Glomerular visceral epithelial cell (primary cell): ENCODE measurements around the gene GIGYF1.
"Not testable (repeated sequence)": the region's sequence is repeated elsewhere in the genome, so short reads cannot be mapped to it uniquely, and the experiment has no call there.

Experiments
- DNase-seq: peaks from one replicate; pipeline ENCODE4 v3.0.0-alpha.2; 2016; ENCODE audit errors: extremely low spot score

Gene GIGYF1

DNA sequence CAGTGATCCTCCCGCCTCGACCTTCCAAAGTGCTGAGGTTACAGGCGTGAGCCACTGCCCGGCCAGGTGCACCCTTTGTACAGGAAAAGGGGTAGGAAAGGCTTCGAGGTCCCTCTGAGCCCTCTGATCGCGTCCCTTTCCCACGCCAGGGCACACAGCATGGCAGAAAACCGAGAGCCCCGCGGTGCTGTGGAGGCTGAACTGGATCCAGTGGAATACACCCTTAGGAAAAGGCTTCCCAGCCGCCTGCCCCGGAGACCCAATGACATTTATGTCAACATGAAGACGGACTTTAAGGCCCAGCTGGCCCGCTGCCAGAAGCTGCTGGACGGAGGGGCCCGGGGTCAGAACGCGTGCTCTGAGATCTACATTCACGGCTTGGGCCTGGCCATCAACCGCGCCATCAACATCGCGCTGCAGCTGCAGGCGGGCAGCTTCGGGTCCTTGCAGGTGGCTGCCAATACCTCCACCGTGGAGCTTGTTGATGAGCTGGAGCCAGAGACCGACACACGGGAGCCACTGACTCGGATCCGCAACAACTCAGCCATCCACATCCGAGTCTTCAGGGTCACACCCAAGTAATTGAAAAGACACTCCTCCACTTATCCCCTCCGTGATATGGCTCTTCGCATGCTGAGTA is 12.7 kb upstream of the GIGYF1 start:
- no peak for DNase-seq

DNA sequence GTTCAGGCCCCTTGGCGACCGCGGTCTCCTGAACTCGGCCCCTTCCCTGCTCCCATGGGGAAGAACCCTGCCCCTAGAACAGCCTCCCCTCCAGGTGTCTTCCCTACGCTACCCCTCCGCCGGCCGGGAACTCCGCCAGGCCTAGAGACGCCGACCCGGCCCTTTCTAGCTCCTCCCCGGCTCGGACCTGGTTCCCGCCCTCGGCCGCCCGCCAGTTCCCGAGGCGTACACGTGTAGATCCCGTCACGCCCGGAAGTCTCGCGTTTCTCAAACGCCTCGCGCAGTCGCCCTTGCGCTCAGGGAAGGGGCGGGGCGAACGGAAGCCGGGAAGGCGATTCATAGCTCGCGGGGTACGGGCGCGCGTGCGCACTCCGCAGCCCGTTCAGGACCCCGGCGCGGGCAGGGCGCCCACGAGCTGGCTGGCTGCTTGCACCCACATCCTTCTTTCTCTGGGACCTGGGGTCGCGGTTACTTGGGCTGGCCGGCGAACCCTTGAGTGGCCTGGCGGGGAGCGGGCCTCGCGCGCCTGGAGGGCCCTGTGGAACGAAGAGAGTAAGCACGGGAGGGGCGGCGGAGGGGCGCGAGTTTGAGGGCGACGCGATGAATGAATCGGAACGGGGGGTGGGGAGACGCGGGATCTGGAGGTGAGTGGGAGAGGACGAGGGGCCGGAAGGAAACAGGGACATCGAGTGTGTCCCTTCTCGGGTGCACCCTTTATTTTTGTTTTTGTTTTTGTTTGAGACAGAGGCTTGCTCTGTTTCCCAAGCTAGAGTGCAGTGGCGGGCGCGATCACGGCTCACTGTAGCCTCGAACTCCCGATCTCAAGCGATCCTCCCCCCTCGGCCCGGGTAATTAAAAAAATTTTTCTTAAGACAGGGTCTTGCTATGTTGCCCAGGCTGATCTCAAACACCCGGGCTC is 12.0 kb upstream of the GIGYF1 start, which contains the start of gene POP7:
Gene POP7, plus strand, starts transcription at position 369 of the 919 bp plus-strand sequence. CDS start 710 bp downstream, outside the sequence.
- DNase-seq, result peak; percentile 98

DNA sequence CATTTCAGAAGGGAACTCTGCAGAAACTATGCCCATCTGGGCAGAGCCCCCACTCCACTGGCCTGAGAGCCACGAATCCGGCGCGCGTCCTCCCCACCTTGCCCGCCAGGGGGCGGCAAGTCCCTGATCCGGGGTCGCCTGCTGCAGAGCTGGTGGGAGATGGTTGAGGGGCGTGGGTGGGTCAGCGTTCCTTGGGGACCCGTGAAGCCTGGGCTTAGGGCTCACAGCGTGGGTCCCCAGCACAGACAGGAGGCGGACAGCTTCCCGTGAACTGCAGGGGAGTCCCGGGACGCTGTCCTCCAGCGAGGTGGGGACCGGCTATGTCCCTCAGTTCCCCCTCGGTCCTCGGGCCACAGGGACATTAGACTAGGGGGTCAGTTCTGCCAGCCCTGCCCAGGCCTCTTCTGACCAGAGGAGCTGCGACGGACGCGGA is 11.3 kb upstream of the GIGYF1 start:
- peak; percentile 70 for DNase-seq

DNA sequence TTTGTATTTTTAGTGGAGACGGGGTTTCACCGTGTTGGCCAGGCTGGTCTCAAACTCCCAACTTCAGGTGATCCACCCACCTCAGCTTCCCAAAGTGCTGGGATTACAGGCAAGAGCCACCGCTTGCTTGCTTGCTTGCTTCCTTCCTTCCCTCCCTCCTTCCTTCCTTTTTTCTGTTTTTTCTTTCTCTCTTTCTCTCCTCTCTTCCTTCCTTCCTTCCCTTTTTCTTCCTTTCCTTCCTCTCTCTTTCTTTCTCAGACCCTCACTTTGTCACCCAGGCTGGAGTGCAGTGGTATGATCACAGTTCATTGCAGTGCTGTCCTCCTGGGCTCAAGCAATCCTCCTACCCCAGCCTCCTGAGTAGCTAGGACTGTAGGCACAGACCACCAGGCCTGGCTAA is 7.0 kb upstream of the GIGYF1 start:
- not testable (repeated sequence) for DNase-seq

DNA sequence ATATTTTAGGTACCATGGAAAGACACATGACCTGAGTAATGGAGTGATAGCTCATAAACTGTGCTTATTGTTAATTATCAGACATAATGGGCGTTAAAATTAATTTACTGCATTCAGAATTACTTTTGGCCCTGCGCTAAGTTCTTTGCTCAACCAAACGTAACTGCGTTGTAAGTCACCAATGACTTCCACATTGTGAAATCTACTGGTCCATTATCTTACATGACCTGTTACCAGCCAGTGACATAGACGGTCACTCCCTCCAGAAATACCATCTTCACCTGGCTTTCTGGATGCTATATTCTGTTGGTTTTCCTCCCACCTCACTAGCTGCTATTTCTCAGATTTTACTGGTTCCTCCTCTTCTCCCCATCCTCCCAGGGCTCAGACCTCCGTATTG is 5.0 kb upstream of the GIGYF1 start:
- no peak for DNase-seq

DNA sequence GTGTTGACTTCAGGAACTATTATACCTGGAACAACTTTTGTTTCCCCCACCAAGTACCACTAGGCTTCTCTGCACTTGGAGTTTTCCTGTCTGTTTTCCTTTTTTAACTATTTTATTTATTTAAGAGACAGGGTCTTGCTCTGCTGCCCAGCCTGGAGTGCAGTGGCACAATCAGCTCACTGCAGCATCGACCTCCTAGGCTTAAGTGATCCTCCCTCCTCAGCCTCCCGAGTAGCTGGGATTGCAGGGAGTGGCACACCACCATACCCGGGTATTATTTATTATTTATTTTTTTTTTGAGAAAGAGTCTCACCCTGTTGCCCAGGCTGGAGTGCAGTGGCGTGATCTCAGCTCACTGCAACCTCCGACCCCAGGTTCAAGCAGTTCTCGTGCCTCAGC is 2.1 kb upstream of the GIGYF1 start:
- no peak for DNase-seq

DNA sequence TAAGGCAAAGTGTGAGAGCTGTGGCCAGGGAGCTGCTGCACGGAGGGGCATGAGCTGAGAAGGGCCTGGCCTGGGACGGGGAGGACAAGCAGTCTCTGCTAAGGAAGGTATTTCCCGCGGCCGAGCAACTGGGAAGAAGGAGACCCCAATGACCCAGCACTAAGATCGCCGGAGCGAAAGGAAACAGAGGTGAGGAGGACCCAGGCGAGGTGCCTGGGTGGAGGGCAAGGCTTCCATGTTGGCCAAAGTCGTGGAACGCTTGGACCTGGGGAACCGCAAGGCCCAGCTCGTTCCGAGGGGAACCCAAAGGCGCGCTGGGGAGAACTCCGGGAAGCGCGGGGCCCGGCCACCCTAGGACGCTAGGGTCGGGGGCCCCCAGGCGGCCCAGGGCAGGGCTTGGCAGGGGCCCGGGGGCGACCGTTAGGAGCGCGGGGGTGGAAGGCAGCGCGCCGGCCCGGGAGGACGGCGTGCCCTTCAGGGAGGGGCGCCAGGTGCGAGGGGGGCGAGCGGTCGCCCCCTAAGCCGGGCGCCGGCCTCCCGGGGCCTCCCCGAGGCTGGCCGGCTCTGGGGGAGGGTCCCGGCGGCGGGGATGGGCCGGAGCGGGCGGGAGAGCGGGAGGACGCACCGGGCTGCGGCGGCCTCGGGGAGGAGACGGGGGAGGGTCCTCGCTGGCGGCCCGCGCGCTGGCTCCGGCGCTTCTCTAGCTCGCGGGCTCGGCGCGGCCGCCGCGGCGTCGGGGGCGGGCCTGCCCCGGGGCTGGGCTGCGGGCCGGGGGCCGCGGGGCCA is 545 bp downstream of the GIGYF1 start:
- no peak for DNase-seq

DNA sequence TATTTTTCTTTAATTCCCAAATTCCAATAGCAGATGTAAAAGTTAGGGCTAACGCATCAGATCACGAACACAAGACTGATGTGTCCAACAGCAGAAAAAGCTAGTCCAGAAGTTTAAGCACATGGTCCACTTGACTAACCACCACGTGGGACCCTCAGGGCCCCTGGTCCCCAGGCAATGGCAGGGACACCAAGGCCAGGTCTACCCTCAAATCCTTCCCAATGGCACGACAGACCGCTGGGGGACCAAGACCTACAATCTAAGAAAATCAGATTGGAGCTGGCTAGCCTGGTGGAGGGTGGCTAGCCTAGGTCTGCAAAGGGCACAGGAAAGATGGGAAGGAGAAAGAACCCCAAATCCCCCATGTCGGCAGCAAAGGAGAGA is 1.5 kb downstream of the GIGYF1 start:
- DNase-seq, result no peak

DNA sequence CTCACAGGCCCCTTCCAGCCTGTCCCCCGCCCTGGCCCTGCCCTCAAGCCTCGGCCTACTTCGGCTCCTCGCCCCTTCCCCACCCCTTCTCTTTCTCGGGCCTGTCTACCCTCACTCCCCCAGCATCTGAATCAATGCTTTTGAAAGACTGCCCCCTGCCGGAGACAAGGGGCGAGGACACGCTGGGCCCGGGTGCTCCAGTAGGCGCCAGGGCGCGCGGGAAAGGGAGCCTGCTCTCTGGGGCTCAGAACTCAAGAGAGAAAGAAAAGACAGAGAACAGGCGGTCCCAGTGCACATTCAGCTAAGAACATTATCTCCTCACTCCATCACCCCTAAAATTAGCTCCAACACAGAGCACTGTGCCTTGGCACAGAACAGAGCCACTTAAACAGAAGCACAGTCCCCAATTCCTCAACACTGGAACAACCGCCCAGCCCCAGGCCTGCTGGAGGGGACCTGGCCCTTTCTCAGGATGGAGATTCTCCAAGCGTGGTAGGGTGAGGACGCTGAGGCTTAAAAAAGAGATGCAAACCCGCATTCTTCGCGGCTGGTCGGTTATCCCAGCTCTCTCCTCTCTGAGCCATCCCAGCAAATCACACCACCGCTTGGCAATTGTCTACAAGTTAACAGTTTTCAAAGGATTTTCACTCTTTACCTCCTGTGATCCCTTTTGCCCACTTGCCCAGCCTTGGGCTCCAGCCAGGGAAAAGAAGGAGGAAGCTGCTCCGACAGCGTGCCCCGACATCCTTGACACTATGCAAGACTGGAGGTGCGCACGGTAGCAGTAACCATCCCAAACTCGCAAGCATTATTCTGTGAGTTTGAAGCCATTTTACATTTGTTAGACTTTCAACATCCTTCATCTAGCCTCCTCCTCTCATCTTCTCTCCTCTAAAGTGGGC is 2.1 kb downstream of the GIGYF1 start:
- peak; percentile 61 for DNase-seq

DNA sequence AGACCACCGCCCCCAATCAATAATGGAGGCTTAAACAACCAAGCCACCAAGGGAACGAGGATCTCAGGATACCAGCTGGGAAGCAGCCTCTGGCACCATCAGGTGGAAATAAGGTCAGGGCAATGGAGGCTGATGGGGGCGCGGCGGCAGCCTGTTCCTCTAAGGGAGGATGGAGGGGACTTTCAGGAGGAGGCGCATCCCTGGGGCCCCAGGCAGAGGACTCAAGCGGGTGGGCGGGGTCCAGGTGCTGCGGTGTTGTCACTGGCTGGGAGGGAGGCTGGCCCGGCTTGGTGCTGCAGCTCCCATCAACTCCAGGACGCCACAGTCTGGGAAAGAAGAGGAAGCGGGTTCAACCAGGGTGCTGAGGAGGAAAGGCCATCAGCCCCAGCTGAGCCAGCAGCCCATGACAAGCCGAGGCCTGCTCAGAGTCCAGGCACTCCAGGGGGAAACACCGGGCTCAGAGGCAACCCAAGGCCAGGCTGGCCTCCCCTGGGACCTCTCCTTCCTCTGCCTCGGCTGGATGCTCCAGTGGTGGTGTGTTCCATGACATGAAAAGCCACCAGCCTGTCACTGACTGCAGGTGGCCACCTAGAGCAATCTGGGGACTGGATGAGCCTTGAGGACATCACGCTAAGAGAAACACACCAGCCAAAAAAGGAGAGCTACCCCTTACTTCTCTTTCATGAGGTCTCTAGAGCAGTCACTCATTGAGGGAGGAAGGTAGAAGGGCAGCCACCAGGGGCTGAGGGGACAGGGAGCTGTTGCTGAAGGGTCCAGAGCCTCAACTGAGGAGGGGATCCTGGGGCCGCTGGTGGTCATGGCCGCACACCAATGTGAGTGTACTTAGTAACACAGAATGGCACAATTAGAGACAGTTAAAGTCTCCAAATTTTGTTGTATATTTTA is 4.6 kb downstream of the GIGYF1 start:
- no peak for DNase-seq

DNA sequence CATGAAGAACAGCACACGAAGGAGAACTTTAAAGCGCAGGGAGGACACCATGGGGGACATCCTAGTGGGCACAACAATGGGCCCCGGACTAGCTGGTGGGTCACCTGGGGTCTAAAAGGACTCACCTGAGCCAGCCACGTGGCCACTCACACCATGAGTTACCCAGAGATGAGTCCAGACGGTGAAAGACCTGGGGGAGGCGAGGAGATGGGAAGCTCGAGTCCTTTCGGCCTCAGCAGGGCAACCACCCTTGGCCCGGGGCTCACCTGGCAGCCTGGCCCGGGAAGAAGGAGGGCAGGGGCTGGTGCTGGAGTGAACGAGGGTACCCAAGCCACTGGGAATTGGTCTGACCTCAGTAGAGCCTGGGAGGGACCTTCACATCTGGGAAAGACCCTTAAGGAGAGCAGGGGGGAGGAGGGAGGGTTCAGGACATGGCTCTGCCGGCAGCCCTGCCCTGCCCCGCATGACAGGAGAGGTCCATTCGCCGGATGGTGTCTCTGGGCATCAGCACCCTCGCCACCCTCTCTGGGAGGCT is 5.7 kb downstream of the GIGYF1 start:
- DNase-seq, result no peak

DNA sequence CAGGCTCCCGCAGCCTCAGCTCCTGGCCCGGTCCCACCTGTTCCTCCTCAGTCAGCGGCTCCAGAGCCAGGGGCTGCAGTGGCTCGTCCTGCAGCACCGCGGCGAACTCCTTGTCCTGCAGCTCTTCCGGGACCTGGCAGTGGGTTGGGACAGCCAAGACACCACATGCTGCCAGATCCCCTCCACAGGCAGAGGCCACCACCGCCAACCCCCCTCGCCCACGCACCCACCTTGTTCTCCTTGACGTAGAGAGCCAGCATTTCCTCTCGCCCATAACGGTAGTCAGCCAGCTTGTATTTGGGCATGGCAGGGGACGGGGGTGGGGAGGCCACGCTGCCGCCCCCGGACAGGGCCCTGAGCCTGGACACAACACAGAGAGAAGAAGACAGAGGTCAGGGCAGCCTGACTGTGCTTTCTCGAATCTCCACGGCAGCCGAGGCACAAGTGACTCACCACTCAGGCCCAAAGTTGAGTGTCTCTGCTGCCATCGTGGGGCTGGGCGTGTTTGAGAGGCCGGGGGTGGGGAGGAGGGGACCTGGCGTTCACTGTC is 6.2 kb downstream of the GIGYF1 start:
- DNase-seq, result no peak

DNA sequence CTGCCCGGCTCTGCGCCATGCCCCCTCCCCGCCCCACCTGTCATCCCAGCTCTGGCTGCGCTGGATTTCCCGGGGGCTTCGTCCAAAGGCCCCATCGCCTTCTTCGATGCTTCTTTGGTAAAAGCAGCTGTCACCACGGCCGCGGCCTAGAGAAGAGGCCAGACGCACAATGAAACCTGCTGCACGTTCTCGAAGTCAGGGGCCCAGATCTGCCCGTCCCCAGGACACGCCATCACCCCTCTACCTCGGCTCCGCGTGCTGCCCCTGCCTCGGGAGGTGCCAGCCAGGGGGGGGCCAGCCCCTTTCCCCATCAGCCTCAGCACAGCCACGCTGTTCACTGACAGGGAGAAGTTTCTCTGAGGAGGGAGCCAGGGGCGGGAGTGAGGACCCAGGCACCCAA is 6.8 kb downstream of the GIGYF1 start:
- no peak for DNase-seq

DNA sequence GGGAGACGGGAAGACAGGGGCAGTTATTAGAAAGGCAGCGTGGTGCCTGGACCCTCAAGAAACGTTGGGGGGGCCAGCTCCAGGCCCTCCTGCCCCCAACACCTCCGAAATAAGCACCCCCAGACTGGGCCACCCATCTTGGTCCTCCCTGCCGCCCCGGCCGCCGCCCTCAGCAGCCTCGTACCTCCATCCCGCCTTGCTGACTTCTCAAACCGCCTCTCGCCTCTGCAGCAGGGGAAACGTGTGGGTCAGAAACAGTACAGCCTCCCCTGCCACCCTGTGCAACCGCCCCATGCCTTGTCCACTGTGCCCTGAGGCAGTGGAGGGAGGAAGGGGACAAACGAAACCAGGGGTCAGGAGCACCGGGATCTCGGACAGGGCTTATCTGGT is 7.2 kb downstream of the GIGYF1 start:
- no peak for DNase-seq

DNA sequence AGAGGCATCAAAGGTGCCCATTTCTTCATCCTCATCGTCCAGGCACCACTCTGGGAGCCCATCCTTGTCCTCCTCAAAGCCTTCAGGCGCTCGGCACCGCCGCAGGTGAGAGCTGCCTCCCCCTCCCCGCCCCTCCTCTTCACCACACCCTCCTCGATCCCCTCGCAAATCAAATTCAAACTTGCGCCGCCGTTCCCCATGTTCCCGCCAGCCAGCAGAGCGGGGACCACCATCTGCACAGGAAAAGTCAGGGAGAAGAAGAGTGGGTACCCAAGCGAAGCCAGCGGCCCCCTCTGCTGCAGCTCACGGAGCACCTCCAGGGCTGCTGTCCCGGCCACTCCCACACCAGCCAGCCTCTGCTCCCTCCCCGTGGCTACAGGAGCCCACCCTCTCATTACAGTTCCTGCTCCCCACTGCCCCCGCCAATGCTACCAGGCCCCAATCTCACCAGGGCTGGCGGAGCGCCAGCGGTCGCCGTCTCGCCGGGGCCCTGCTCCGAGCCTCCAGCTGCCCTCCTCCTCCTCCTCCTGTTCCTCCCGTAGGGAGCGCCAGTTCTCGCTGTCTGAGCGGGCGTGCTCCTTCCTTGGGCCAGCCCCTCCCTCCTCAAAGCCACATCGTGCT is 7.7 kb downstream of the GIGYF1 start:
- no peak for DNase-seq

DNA sequence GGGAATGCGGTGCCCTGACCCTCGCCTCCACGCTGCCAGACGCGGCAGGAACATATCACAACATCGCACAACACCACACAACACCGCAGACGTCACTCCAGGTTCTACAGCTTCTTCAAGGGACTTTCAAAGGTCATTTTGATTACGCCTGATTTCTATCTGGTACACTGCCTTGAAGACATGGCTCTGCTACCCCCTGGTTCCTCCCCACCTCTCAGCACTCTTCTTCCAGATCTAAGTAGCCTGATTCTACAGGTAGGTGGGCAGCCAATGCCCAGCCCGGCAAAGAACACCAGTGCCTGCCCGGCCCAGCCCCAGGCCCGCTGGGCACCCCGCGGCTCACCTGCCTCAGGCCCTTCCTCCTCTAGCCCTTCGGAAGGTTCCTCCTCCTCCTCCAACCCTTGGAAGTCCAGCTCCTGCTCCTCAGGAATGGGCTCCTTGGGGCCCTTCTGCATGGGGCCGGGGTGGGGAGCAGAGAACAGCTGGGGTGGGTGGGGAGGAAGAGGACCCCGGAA is 8.4 kb downstream of the GIGYF1 start:
- DNase-seq, result no peak

DNA sequence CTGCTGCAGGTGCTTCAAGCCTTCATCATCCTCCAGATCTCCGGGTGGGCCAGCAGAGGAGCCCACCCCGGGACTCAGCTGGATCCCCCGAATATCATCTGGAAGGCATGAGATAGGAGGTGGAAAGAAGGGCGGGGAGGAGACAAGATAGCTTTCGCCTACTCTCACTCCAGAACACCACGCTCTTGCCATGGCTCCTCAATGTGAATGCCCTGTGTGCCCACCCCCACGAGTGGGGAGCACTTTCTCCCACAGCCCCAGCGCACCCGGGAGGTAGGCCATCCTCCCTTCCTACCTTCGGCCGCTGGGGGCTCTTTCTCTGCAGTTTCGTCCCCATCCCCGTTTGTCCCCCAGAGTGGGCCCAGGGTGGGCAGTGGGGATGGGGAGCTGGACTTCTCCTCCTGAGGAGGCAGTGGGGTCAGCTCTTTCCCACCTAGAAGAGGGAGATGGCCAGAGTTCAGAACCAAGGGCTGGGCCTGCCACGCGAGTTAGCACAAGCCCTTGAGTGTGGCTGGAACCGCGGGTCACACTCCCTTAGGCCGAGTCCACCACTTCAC is 8.9 kb downstream of the GIGYF1 start:
- no peak for DNase-seq

DNA sequence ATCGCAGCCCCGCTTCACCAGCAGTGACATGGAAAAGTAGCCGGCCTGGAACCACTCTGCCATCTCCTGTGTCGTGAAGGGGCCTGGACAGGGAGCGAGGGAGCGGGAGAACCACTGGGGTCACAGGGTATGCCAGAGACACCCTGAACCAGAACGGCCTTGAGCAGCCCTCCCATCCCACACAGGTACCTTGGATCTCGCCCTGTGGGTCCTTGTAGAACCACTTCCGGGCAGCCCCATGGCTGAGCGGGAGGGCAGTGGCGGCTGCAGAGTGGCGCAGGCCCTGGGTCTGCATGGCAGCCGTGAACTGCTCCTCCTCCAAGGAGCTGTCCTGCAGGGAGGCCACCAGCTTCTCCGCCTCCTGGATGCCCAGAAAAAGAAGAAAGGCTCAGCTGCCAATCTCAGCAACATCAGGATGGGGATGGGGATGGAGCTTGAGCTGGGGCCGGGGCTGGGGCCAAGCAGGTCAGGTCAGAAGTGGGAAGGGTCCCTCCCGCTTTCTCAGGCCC is 9.5 kb downstream of the GIGYF1 start:
- DNase-seq, result no peak
